HCT116 (cell line): ENCODE results near the gene TMEM187. TPM values are rescaled to one million over a fixed set of nuclear protein-coding genes. Genes with fewer than 3 reads are reported as not detected.
A peak's percentile ranks its signal among the peaks of the same experiment; 100 is the strongest.

Experiments used
- ATAC-seq: fragments of 200-7000 bp; cut with Tn5 transposase; 2 replicates; pipeline ENCODE4 v1.9.1; 2020; ENCODE audit warnings: mild to moderate bottlenecking, moderate library complexity
- BruUV-seq: library from RNA; stranded (reverse); fragments of 400-500 nt; replicated peaks from 2 replicates; lab custom pipeline; 2021; lab: Mats Ljungman, UMichigan
- CTCF ChIA-PET: fragments of 300-600 bp; sonication (Branson Sonifier 250); formaldehyde crosslinking; loops from one replicate; lab custom pipeline; 2021; ENCODE audit warnings: antibody characterized with exemption; lab: Charles Lee
- POLR2A ChIA-PET: fragments of 300-600, 350-600 bp; sonication (Branson Sonifier 250); formaldehyde crosslinking; loops from one replicate; lab custom pipeline; 2021; ENCODE audit warnings: antibody characterized with exemption; lab: Charles Lee
- RAD21 ChIA-PET, 2 experiments: fragments of 300-600 bp; sonication (Branson Sonifier 250); formaldehyde crosslinking; loops; one replicate each; lab custom pipeline; 2023; ENCODE audit warnings: low total read pairs in 2 of 2; ENCODE audit not compliant: uncharacterized antibody in 2 of 2, unreplicated experiment in 2 of 2, low non-redundant PET in 1 of 2; lab: Charles Lee
- DNase-seq: peaks from one replicate; pipeline ENCODE4 v3.0.0-alpha.2; 2010; ENCODE audit warnings: low read depth, low spot score
- H2AFZ ChIP-seq: fragments of 200-600 bp; shearing (Covaris generic), sonication (generic); 2 replicates; pipeline ENCODE4 v1.6.1; 2017; ENCODE audit warnings: low read depth, mixed run types, mixed read lengths, antibody characterized with exemption, low read length; ENCODE audit not compliant: poor library complexity, severe bottlenecking
- H3K27ac ChIP-seq: 2 replicates; pipeline ENCODE4 v1.5.1; 2012; ENCODE audit warnings: low read depth, low read length
- H3K27me3 ChIP-seq: fragments of 200-600 bp; sonication (generic); 2 replicates; pipeline ENCODE4 v1.6.1; 2016; ENCODE audit warnings: mixed run types, low read length, mixed read lengths; ENCODE audit not compliant: insufficient read depth
- H3K36me3 ChIP-seq, 2 experiments: fragments of 200-500 bp in 1 of 2; fragments of 200-600 bp in 1 of 2; sonication (Bioruptor generic) in 1 of 2; sonication (generic) in 1 of 2; 2 replicates each; pipeline versions ENCODE4 v1.5.1 to v1.6.1; 2014 to 2016; ENCODE audit warnings: low read length in 2 of 2, inconsistent platforms in 1 of 2, mixed read lengths in 1 of 2, mixed run types in 1 of 2; ENCODE audit not compliant: insufficient read depth in 2 of 2, control insufficient read depth in 1 of 2
- H3K4me1 ChIP-seq, 2 experiments: fragments of 200-600 bp in 1 of 2; sonication (generic) in 1 of 2; 2 replicates each; pipeline versions ENCODE4 v1.5.1 to v1.6.1; 2012 to 2017; ENCODE audit warnings: low read length in 2 of 2, inconsistent platforms in 1 of 2, mild to moderate bottlenecking in 1 of 2, mixed read lengths in 1 of 2, mixed run types in 1 of 2, moderate library complexity in 1 of 2; ENCODE audit not compliant: insufficient read depth in 2 of 2, control insufficient read depth in 1 of 2
- H3K4me2 ChIP-seq: fragments of 200-600 bp; sonication (generic); 2 replicates; pipeline ENCODE4 v1.6.1; 2017; ENCODE audit warnings: mixed run types, low read length, mixed read lengths
- H3K4me3 ChIP-seq, 2 experiments: fragments of 200-600 bp in 1 of 2; sonication (generic) in 1 of 2; replicated peaks in 1 of 2; 2 replicates each; pipeline ENCODE4 v1.5.1; 2011 to 2016; ENCODE audit warnings: low read length in 2 of 2, control low read depth in 1 of 2, low read depth in 1 of 2, mild to moderate bottlenecking in 1 of 2, mixed read lengths in 1 of 2, mixed run types in 1 of 2
- H3K79me2 ChIP-seq: fragments of 200-600 bp; sonication (generic); 2 replicates; pipeline ENCODE4 v1.6.1; 2017; ENCODE audit warnings: mild to moderate bottlenecking, mixed run types, low read length, moderate library complexity, mixed read lengths; ENCODE audit not compliant: insufficient read depth
- H3K9ac ChIP-seq: fragments of 200-600 bp; sonication (generic); 2 replicates; pipeline ENCODE4 v1.6.1; 2016; ENCODE audit warnings: low read length, mixed read lengths
- H3K9me2 ChIP-seq: fragments of 200-600 bp; sonication (generic), shearing (Covaris generic); 2 replicates; pipeline ENCODE4 v1.6.1; 2017; ENCODE audit warnings: mixed run types, mild to moderate bottlenecking, moderate library complexity; ENCODE audit not compliant: insufficient read depth
- H3K9me3 ChIP-seq, 2 experiments: fragments of 200-500 bp in 1 of 2; fragments of 200-600 bp in 1 of 2; sonication (Bioruptor generic) in 1 of 2; sonication (generic) in 1 of 2; 2 replicates each; pipeline ENCODE4 v1.6.1; 2014 to 2017; ENCODE audit warnings: low read length in 2 of 2, mixed read lengths in 2 of 2, inconsistent platforms in 1 of 2, low read depth in 1 of 2, mild to moderate bottlenecking in 1 of 2, mixed run types in 1 of 2, moderate library complexity in 1 of 2; ENCODE audit not compliant: control insufficient read depth in 1 of 2, insufficient read depth in 1 of 2
- H4K20me1 ChIP-seq: fragments of 200-600 bp; sonication (generic), shearing (Covaris generic); 2 replicates; pipeline ENCODE4 v1.6.1; 2017; ENCODE audit warnings: mixed run types, mild to moderate bottlenecking, moderate library complexity; ENCODE audit not compliant: insufficient read depth
- CBX3 ChIP-seq: IDR thresholded peaks from 2 replicates; pipeline ENCODE4 v1.6.1; 2012; ENCODE audit warnings: low read depth
- CEBPB ChIP-seq: IDR thresholded peaks from 2 replicates; pipeline ENCODE4 v1.6.1; 2012; ENCODE audit warnings: low read depth
- EZH2 ChIP-seq: fragments of 200-600 bp; sonication (generic); IDR thresholded peaks from 2 replicates; pipeline ENCODE4 v1.6.1; 2017; ENCODE audit warnings: antibody characterized with exemption, mixed run types
- JUND ChIP-seq: IDR thresholded peaks from 2 replicates; pipeline ENCODE4 v1.6.1; 2012
- POLR2A ChIP-seq: IDR thresholded peaks from 2 replicates; pipeline ENCODE4 v1.7.0; 2011; ENCODE audit warnings: borderline replicate concordance; ENCODE audit not compliant: insufficient read depth, insufficient read length; ENCODE audit errors: extremely low read depth
- POLR2AphosphoS5 ChIP-seq: IDR thresholded peaks from 2 replicates; pipeline ENCODE4 v1.6.1; 2011; ENCODE audit warnings: mild to moderate bottlenecking, low read depth, low read length, moderate library complexity
- RAD21 ChIP-seq: IDR thresholded peaks from 2 replicates; pipeline ENCODE4 v1.6.1; 2012; ENCODE audit warnings: low read depth, mild to moderate bottlenecking
- SIN3A ChIP-seq: IDR thresholded peaks from 2 replicates; pipeline ENCODE4 v1.6.1; 2012; ENCODE audit warnings: low read depth
- YY1 ChIP-seq: IDR thresholded peaks from 2 replicates; pipeline ENCODE4 v1.6.1; 2011; ENCODE audit warnings: low read length, low read depth, moderate library complexity, mild to moderate bottlenecking; ENCODE audit not compliant: insufficient replicate concordance; ENCODE audit errors: extremely low read depth
- ZFX ChIP-seq: fragments of 450-650 bp; IDR thresholded peaks from 2 replicates; pipeline ENCODE4 v1.6.1; 2017
- ZNF274 ChIP-seq: fragments of 200-500 bp; sonication (Bioruptor generic); IDR thresholded peaks from 2 replicates; pipeline ENCODE4 v1.6.1; 2014; ENCODE audit warnings: mild to moderate bottlenecking, low read depth, low read length, inconsistent platforms
- intact Hi-C: fragments of 100-400 bp; cut with micrococcal nuclease; formaldehyde crosslinking; loops from 2 replicates; pipeline ENCODE4 v1.10.0; 2022
- total RNA-seq: library from RNA; stranded (reverse); gene quantifications from one replicate; pipeline ENCODE4 v1.2.1, GENCODE V29; 2021; ENCODE audit not compliant: unreplicated experiment
- TF ChIP-seq, protein P1 (sequence below), 3 experiments: fragments of 200-600 bp in 1 of 3; sonication (generic) in 1 of 3; IDR thresholded peaks in 2 of 3; conservative IDR thresholded peaks in 1 of 3; 2 replicates each; pipeline ENCODE4 v1.5.1; 2012 to 2017; ENCODE audit warnings: low read depth in 2 of 3, low read length in 2 of 3, antibody characterized with exemption in 1 of 3, borderline replicate concordance in 1 of 3, control low read depth in 1 of 3, mild to moderate bottlenecking in 1 of 3, mixed read lengths in 1 of 3, mixed run types in 1 of 3, moderate library complexity in 1 of 3; ENCODE audit not compliant: insufficient read depth in 1 of 3
- TF ChIP-seq, protein P2 (sequence below): IDR thresholded peaks from 2 replicates; pipeline ENCODE4 v1.6.1; 2011; ENCODE audit warnings: mild to moderate bottlenecking, low read length, moderate library complexity; ENCODE audit not compliant: insufficient replicate concordance; ENCODE audit errors: extremely low read depth
- TF ChIP-seq, protein P3 (sequence below): IDR thresholded peaks from 2 replicates; pipeline ENCODE4 v1.6.1; 2012
- TF ChIP-seq, protein P4 (sequence below): IDR thresholded peaks from 2 replicates; pipeline ENCODE4 v1.6.1; 2012

TMEM187 gene
- total RNA-seq, 1 experiment from 2014 or later = 12.6 TPM

DNA sequence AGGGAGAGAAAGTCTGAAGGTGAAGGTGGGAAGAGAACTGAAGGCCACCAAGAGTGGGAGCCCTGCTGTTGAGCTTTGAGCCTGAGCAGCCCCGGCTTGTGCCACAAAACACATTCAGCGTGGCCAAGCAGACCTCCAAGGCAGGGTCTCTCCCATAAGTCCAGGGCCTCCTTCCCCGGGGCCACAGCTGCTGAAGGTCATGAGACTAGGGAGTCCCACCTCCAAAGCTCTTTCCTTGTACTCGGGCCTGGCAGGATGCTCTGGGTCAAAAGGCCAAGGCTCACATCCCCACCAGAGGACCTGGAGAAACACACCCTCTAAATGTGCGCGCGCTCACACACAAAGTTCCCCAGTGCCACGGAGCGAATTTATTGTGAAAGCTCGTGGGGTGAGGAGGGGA is 43.0 kb upstream of the TMEM187 start:
- Histone ChIP-seq H3K36me3 (peaks cover 0 to 5% of the 10 kb centered on the region in 2 experiments; a peak in 2 of 4 replicates), H3K27ac (peak overlapping the region; percentile 62), H3K9me2 (no peaks in the 10 kb centered on the region), H3K4me3 (no peak overlapping the region), H2AFZ (no peak overlapping the region), H3K9ac (0 out of 2 replicates have a peak overlapping the region, but pooled peaks have one; percentile 17), H3K9me3 (no peaks in the 10 kb centered on the region), H3K27me3 (no peaks in the 10 kb centered on the region), H3K4me2 (peak overlapping the region; percentile 56), H3K79me2 (peaks cover 42% of the 10 kb centered on the region), H3K4me1 (peaks cover 22 to 42% of the 10 kb centered on the region in 2 experiments), H4K20me1 (no peaks in the 10 kb centered on the region)
- ChIA-PET RAD21 (no interaction called here), CTCF (interaction anchor here (1.4 kb wide), 1 partner anchor 17 kb away, joined by 3 read pairs; no protein-coding TSS in a partner anchor), POLR2A (interaction anchor here (2.3 kb wide), 1 partner anchor 41 kb away, joined by 10 read pairs; the partner anchor contains the start of gene HCFC1)
- intact Hi-C loops = no loop called here
- no TSS peak for BruUV-seq
- ATAC-seq (no peak), DNase-seq (no peak)
- no peak for TF ChIP-seq POLR2A
- TF ChIP-seq ZFX = no peak
- no peak for TF ChIP-seq ZNF274
- no peak for TF ChIP-seq JUND
- TF ChIP-seq CEBPB = no peak
- TF ChIP-seq, protein P1, sequence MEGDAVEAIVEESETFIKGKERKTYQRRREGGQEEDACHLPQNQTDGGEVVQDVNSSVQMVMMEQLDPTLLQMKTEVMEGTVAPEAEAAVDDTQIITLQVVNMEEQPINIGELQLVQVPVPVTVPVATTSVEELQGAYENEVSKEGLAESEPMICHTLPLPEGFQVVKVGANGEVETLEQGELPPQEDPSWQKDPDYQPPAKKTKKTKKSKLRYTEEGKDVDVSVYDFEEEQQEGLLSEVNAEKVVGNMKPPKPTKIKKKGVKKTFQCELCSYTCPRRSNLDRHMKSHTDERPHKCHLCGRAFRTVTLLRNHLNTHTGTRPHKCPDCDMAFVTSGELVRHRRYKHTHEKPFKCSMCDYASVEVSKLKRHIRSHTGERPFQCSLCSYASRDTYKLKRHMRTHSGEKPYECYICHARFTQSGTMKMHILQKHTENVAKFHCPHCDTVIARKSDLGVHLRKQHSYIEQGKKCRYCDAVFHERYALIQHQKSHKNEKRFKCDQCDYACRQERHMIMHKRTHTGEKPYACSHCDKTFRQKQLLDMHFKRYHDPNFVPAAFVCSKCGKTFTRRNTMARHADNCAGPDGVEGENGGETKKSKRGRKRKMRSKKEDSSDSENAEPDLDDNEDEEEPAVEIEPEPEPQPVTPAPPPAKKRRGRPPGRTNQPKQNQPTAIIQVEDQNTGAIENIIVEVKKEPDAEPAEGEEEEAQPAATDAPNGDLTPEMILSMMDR (IDR thresholded peaks at IDR 0.05 in 2 of 3, conservative IDR thresholded peaks at IDR 0.05 in 1 of 3; ENCODE audit: borderline replicate concordance in 1 of 3, insufficient read depth in 1 of 3, low read depth in 2 of 3, low read length in 2 of 3) = no peak
- no peak for TF ChIP-seq EZH2
- TF ChIP-seq, protein P2, sequence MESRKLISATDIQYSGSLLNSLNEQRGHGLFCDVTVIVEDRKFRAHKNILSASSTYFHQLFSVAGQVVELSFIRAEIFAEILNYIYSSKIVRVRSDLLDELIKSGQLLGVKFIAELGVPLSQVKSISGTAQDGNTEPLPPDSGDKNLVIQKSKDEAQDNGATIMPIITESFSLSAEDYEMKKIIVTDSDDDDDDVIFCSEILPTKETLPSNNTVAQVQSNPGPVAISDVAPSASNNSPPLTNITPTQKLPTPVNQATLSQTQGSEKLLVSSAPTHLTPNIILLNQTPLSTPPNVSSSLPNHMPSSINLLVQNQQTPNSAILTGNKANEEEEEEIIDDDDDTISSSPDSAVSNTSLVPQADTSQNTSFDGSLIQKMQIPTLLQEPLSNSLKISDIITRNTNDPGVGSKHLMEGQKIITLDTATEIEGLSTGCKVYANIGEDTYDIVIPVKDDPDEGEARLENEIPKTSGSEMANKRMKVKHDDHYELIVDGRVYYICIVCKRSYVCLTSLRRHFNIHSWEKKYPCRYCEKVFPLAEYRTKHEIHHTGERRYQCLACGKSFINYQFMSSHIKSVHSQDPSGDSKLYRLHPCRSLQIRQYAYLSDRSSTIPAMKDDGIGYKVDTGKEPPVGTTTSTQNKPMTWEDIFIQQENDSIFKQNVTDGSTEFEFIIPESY = no peak
- no peak for TF ChIP-seq POLR2AphosphoS5
- TF ChIP-seq YY1 = no peak
- TF ChIP-seq SIN3A = no peak
- TF ChIP-seq, protein P3, sequence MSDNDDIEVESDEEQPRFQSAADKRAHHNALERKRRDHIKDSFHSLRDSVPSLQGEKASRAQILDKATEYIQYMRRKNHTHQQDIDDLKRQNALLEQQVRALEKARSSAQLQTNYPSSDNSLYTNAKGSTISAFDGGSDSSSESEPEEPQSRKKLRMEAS = no peak
- no peak for TF ChIP-seq CBX3
- TF ChIP-seq, protein P4, sequence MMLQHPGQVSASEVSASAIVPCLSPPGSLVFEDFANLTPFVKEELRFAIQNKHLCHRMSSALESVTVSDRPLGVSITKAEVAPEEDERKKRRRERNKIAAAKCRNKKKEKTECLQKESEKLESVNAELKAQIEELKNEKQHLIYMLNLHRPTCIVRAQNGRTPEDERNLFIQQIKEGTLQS = no peak
- no peak for TF ChIP-seq RAD21
